ENCODE results near the gene LAPTM5. TPM values are rescaled to one million over a fixed set of nuclear protein-coding genes. Genes with fewer than 3 reads are reported as not detected.

Gene LAPTM5
- total RNA-seq, 4 donors from 2014 or later, result 2.3 to 14.8 (median 10.1) TPM

- in situ Hi-C loops (cut with MboI; ENCODE audit: low sequenced_read_pairs in 4 of 4), result loop anchor here in 1 of 4 donors (25.0 kb wide), 1 partner anchor 1818 kb away; no protein-coding TSS in a partner anchor
- no peak for ATAC-seq
- TF ChIP-seq POLR2A (IDR thresholded peaks at IDR 0.05) (no peak), CTCF (IDR thresholded peaks at IDR 0.05 in 4 of 5, conservative IDR thresholded peaks at IDR 0.05 in 1 of 5) (no peak)
- intact Hi-C loops (cut with DNase I; ENCODE audit: low total_unique reads), result loop anchor here (5.0 kb wide), 1 partner anchor 1918 kb away; no protein-coding TSS in a partner anchor
- H3K27me3 ChIP-seq, result no peaks in the 10 kb centered on the region
- no peaks in the 10 kb centered on the region for H3K9me3 ChIP-seq
- no peaks in the 10 kb centered on the region for H3K36me3 ChIP-seq
- no peak for DNase-seq
- H3K4me1 ChIP-seq, result peaks cover 4 to 6% of the 10 kb centered on the region in 2 donors
- no peak overlapping the region for H3K4me3 ChIP-seq
- no peak overlapping the region for H3K27ac ChIP-seq
Observed at GRCh38 chr1:30704765-30705509, 52.6 kb downstream of the LAPTM5 start.

DNA sequence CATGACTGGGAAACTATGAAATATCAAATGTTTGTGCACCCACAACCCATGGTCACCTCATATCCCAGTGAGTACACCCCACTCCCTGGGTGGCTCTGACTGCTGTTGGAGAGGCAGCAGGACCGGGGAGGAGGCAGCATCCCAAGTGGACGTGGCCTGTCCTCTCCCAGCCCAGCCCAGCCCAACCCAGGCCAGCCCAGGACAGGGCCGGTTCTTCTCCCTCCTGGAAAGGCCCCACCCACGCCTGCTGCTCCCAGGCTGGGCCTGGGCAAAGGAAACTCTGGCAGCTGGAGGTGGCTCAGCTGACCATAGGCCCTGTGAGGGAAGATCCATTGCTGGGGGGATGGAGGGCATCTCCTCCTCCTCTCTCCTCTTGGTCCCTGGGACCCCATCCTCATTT, 53.3 kb downstream of the LAPTM5 start:
- Histone ChIP-seq H3K27ac (no peak overlapping the region), H3K27me3 (no peaks in the 10 kb centered on the region), H3K4me3 (no peak overlapping the region), H3K9me3 (no peaks in the 10 kb centered on the region), H3K36me3 (no peaks in the 10 kb centered on the region), H3K4me1 (peaks cover 4 to 6% of the 10 kb centered on the region in 2 donors)
- in situ Hi-C loops (cut with MboI; ENCODE audit: low sequenced_read_pairs in 4 of 4) (loop anchor here in 1 of 4 donors (25.0 kb wide), 1 partner anchor 1817 kb away; no protein-coding TSS in a partner anchor), intact Hi-C loops (cut with DNase I; ENCODE audit: low total_unique reads) (no loop called here)
- ATAC-seq, result no peak
- TF ChIP-seq CTCF (IDR thresholded peaks at IDR 0.05 in 4 of 5, conservative IDR thresholded peaks at IDR 0.05 in 1 of 5) (no peak), POLR2A (IDR thresholded peaks at IDR 0.05) (no peak)
- DNase-seq, result peak in 1 of 2 donors; percentile 54

GRCh38 chr1:30702823-30703222, 54.8 kb downstream of the LAPTM5 start:
- no peak for ATAC-seq
- in situ Hi-C loops (cut with MboI; ENCODE audit: low sequenced_read_pairs in 4 of 4) (loop anchor here in 1 of 4 donors (25.0 kb wide), 1 partner anchor 1816 kb away; no protein-coding TSS in a partner anchor), intact Hi-C loops (cut with DNase I; ENCODE audit: low total_unique reads) (no loop called here)
- H3K36me3 ChIP-seq, result no peaks in the 10 kb centered on the region
- TF ChIP-seq POLR2A (IDR thresholded peaks at IDR 0.05), result no peak
- no peak for TF ChIP-seq CTCF (IDR thresholded peaks at IDR 0.05 in 4 of 5, conservative IDR thresholded peaks at IDR 0.05 in 1 of 5)
- H3K27me3 ChIP-seq, result no peaks in the 10 kb centered on the region
- DNase-seq, result no peak
- no peaks in the 10 kb centered on the region for H3K9me3 ChIP-seq
- no peak overlapping the region for H3K4me3 ChIP-seq
- no peak overlapping the region for H3K27ac ChIP-seq
- H3K4me1 ChIP-seq, result peaks cover 3 to 7% of the 10 kb centered on the region in 2 donors

DNA sequence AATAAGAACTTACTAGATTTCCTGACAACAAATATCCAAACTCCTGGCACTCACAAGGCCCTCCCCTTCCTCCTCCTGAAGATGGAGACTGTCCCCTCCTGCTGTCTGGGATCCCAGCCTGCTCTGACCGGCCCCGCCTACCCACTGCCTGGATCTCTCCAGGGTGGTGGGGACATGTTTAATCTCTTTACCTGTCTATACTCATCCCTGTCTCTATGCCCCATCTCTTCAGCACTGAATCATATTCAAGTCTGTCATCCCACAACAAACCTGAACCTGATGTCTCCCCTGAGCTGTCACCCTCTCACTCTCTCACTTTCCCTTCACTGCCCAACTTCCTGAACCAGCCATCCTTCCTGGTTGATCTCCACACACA, 56.3 kb downstream of the LAPTM5 start:
- Histone ChIP-seq H3K36me3 (no peaks in the 10 kb centered on the region), H3K27ac (no peak overlapping the region), H3K9me3 (no peaks in the 10 kb centered on the region), H3K4me1 (peaks cover 0 to 5% of the 10 kb centered on the region in 2 donors), H3K27me3 (no peaks in the 10 kb centered on the region), H3K4me3 (no peak overlapping the region)
- in situ Hi-C loops (cut with MboI; ENCODE audit: low sequenced_read_pairs in 4 of 4) (loop anchor here in 1 of 4 donors (25.0 kb wide), 1 partner anchor 1814 kb away; no protein-coding TSS in a partner anchor), intact Hi-C loops (cut with DNase I; ENCODE audit: low total_unique reads) (no loop called here)
- no peak for TF ChIP-seq CTCF (IDR thresholded peaks at IDR 0.05 in 4 of 5, conservative IDR thresholded peaks at IDR 0.05 in 1 of 5)
- no peak for DNase-seq
- no peak for ATAC-seq

All from gastrocnemius medialis (tissue), 4 donors.